GM19452 (cell line): ENCODE measurements around the gene AOC2.
"Not testable (repeated sequence)": the region's sequence is repeated elsewhere in the genome, so short reads cannot be mapped to it uniquely, and the experiment has no call there.

Experiments
- ATAC-seq: cut with Tn5 transposase; IDR thresholded peaks from one replicate; pipeline ENCODE4 v1.9.1; 2021; ENCODE audit not compliant: unreplicated experiment

The AOC2 gene

GRCh38 chr17:42853004-42853403 lies 8.6 kb downstream of the AOC2 start:
- ATAC-seq, result no peak

- ATAC-seq, result no peak
Measured at GRCh38 chr17:42853597-42853967, 9.2 kb downstream of the AOC2 start.

- ATAC-seq, result no peak
Measured at GRCh38 chr17:42853968-42854790, 9.8 kb downstream of the AOC2 start.

- no peak for ATAC-seq
Measured at GRCh38 chr17:42855048-42855596, 10.7 kb downstream of the AOC2 start.

GRCh38 chr17:42856093-42856492 lies 11.7 kb downstream of the AOC2 start:
- not testable (repeated sequence) for ATAC-seq

GRCh38 chr17:42856516-42856915 lies 12.1 kb downstream of the AOC2 start:
- ATAC-seq, result not testable (repeated sequence)

GRCh38 chr17:42857389-42857788 lies 13.0 kb downstream of the AOC2 start:
- no peak for ATAC-seq

GRCh38 chr17:42865638-42866094 lies 21.3 kb downstream of the AOC2 start:
- no peak for ATAC-seq

GRCh38 chr17:42866216-42866615 lies 21.8 kb downstream of the AOC2 start:
- no peak for ATAC-seq

- ATAC-seq, result no peak
Measured at GRCh38 chr17:42866631-42867575, 22.5 kb downstream of the AOC2 start.

- ATAC-seq, result not testable (repeated sequence)
Measured at GRCh38 chr17:42867694-42868261, 23.4 kb downstream of the AOC2 start.

GRCh38 chr17:42868338-42868737 lies 24.0 kb downstream of the AOC2 start:
- no peak for ATAC-seq

- ATAC-seq, result no peak
Measured at GRCh38 chr17:42871647-42872046, 27.3 kb downstream of the AOC2 start.

- ATAC-seq, result no peak
Measured at GRCh38 chr17:42872251-42872965, 28.0 kb downstream of the AOC2 start.

- no peak for ATAC-seq
Measured at GRCh38 chr17:42873315-42873714, 28.9 kb downstream of the AOC2 start.

- ATAC-seq, result not testable (repeated sequence)
Measured at GRCh38 chr17:42873932-42874695, 29.7 kb downstream of the AOC2 start.

GRCh38 chr17:42877037-42877436 lies 32.7 kb downstream of the AOC2 start:
- ATAC-seq, result no peak

GRCh38 chr17:42878123-42878880 lies 33.9 kb downstream of the AOC2 start:
- no peak for ATAC-seq
